ENCODE results near the gene CLCNKB.
"Not testable (repeated sequence)": the region's sequence is repeated elsewhere in the genome, so short reads cannot be mapped to it uniquely, and the experiment has no call there.

- TF ChIP-seq CTCF (CRISPR knock-in tag; IDR thresholded peaks at IDR 0.05); ZNF777 (CRISPR knock-in tag; IDR thresholded peaks at IDR 0.05); SIN3A (IDR thresholded peaks at IDR 0.05; ENCODE audit: borderline replicate concordance, low read depth, low read length): not testable (repeated sequence)
These were observed 19.1 kb downstream of the CLCNKB start for GRCh38 chr1:16062687-16063075.

All from HepG2 (cell line).